Peyer's patch (tissue), 4 donors: ENCODE results near the gene KCTD19. TPM values are rescaled to one million over a fixed set of nuclear protein-coding genes. Genes with fewer than 3 reads are reported as not detected.
"Not testable (repeated sequence)": the region's sequence is repeated elsewhere in the genome, so short reads cannot be mapped to it uniquely, and the experiment has no call there.

Experiments
- DNase-seq, 3 donors: peaks; one replicate each; pipeline ENCODE4 v3.0.0-alpha.2; 2017 to 2019
- H3K27ac ChIP-seq, 4 donors: fragments of 200-600 bp; sonication (generic); one replicate each; pipeline ENCODE4 v1.5.1; 2016 to 2019
- H3K27me3 ChIP-seq, 2 donors: fragments of 200-600 bp; sonication (generic); one replicate each; pipeline ENCODE4 v1.5.1; 2019
- H3K36me3 ChIP-seq, 3 donors: fragments of 200-600 bp; sonication (generic); one replicate each; pipeline ENCODE4 v1.5.1; 2016 to 2019
- H3K4me1 ChIP-seq, 4 donors: fragments of 200-600 bp; sonication (generic); one replicate each; pipeline ENCODE4 v1.5.1; 2016 to 2019
- H3K4me3 ChIP-seq, 4 donors: fragments of 200-600 bp; sonication (generic); 1 replicate in 3 of 4; 2 replicates in 1 of 4; pipeline ENCODE4 v1.5.1; 2016 to 2019; ENCODE audit warnings: mild to moderate bottlenecking in 1 of 4
- H3K9me3 ChIP-seq, 4 donors: fragments of 200-600 bp; sonication (generic); one replicate each; pipeline ENCODE4 v1.5.1; 2016 to 2019; ENCODE audit warnings: mild to moderate bottlenecking in 1 of 4
- POLR2A ChIP-seq, 2 donors: fragments of 450-650 bp; IDR thresholded peaks; one replicate each; pipeline ENCODE4 v1.5.1; 2017; ENCODE audit warnings: antibody characterized with exemption in 2 of 2, mild to moderate bottlenecking in 2 of 2, moderate library complexity in 2 of 2
- total RNA-seq, 4 donors: library from RNA; depleted of rRNA; stranded (reverse); fragments of >200 nt; gene quantifications; one replicate each; pipeline ENCODE4 v1.1.0, GENCODE V29; 2016
- TF ChIP-seq, protein P1 (sequence below), 6 experiments: fragments of 450-650 bp in 4 of 6; fragments of 200-600 bp in 2 of 6; sonication (generic) in 1 of 6; IDR thresholded peaks; one replicate each; pipeline ENCODE4 v1.5.1; 2017 to 2019; ENCODE audit warnings: antibody characterized with exemption in 6 of 6, mild to moderate bottlenecking in 3 of 6, moderate library complexity in 1 of 6

KCTD19 gene
- total RNA-seq, result not detected

DNA sequence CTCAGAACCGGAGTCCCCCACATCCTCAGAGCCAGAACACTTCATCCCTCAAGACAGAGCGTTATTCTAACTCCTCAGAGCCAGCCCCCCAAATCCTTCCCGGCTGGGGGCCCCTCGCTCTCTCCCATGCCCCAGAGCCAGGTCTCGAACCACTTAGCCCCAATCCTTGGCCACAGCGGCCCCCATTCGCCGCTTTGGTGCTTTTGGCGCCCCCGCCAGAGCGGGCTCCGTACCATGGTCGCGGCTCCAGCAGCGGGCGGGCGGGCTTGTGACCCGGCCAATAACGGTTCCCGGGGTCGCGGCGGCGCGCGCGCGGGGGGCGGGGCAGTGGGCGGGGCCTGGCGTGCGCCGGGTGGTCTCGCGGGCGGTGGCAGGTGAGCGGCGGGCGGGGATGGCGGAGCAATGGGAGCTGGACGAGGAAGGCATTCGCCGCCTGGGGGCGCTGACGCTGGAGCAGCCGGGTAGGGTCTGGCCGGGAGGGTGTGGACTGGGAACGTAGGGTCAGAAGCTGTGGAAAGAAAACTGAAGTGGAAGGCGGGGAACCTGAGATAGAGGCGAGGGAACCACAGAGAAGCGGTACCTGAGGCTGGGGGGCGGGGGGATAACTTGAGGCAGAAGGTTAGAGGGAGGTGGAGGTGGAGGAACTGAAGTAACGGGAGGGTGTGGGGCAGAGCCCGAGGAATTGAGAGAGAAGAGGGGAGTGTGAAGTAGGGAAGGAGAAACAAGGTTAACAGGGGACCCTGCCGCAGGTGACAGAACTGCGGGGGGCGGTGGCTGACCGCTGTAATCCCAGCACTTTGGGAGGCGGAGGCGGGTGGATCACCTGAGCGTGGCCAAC lies at the start of gene KCTD19, which contains the start of gene LRRC36:
TSS of gene KCTD19 (minus strand) at position 270 of the 838 bp plus-strand sequence. CDS start at position 236, 34 bp downstream.
TSS of gene LRRC36 (plus strand) at position 344 of the 838 bp plus-strand sequence. CDS start at position 392, 48 bp downstream.
- TF ChIP-seq, protein P1, sequence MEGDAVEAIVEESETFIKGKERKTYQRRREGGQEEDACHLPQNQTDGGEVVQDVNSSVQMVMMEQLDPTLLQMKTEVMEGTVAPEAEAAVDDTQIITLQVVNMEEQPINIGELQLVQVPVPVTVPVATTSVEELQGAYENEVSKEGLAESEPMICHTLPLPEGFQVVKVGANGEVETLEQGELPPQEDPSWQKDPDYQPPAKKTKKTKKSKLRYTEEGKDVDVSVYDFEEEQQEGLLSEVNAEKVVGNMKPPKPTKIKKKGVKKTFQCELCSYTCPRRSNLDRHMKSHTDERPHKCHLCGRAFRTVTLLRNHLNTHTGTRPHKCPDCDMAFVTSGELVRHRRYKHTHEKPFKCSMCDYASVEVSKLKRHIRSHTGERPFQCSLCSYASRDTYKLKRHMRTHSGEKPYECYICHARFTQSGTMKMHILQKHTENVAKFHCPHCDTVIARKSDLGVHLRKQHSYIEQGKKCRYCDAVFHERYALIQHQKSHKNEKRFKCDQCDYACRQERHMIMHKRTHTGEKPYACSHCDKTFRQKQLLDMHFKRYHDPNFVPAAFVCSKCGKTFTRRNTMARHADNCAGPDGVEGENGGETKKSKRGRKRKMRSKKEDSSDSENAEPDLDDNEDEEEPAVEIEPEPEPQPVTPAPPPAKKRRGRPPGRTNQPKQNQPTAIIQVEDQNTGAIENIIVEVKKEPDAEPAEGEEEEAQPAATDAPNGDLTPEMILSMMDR (IDR thresholded peaks at IDR 0.05), result peak in 5 of 6 experiments; percentile 9 to 53 (median 49)
- no peak for TF ChIP-seq POLR2A (IDR thresholded peaks at IDR 0.05)
- no peaks in the 10 kb centered on the region for H3K27me3 ChIP-seq

DNA sequence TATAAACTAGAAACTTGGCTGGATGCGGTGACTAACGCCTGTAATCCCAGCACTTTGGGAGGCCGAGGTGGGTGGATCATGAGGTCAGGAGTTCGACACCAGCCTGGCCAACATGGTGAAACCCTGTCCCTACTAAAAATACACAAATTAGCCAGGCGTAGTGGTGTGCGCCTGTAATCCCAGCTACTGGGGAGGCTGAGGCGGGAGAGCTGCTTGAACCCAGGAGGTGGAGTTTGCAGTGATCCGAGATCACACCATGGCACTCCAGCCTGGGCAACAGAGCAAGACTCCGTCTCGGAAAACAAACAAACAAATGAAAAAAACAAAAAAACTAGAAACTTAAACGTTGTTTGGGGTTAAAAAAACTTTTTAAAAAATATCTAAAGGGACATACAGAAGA lies 49.5 kb upstream of the KCTD19 start:
- not testable (repeated sequence) for H3K27me3 ChIP-seq, H3K36me3 ChIP-seq, DNase-seq, H3K4me1 ChIP-seq, H3K27ac ChIP-seq, H3K4me3 ChIP-seq, H3K9me3 ChIP-seq

More for the DNA sequence above, at the start of gene KCTD19, which contains the start of gene LRRC36:
- H3K27ac ChIP-seq, result peak within 1 kb of the TSS in 1 of 4 donors; percentile 47
- peak within 1 kb of the TSS; percentile 34 to 71 (median 52) for H3K4me3 ChIP-seq
- H3K9me3 ChIP-seq, result no peaks in the 10 kb centered on the region
- DNase-seq, result peak; percentile 50 to 83 (median 79)
- no peaks in the 10 kb centered on the region for H3K36me3 ChIP-seq
- H3K4me1 ChIP-seq, result peaks cover 0 to 10% (median 5%) of the 10 kb centered on the region in 4 donors

DNA sequence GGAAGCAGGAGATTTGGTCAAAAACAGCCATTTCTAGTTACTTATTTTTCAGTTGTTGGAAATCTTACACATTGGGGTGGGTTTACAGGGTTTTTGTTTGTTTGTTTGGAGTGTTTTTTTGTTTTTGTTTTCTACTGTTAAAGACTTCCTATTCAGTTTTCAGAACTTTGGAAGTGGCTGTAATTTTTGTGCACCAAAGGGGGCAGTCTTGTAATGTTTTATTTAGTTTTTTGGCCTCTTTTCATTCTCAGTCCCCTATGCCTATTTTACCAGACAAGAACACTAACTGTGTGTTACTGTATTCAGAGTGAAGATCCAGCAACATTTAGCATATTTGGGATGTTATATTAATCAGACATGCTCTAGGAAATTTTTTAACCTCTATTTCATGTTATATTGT lies 46.1 kb upstream of the KCTD19 start:
- no peak for DNase-seq

DNA sequence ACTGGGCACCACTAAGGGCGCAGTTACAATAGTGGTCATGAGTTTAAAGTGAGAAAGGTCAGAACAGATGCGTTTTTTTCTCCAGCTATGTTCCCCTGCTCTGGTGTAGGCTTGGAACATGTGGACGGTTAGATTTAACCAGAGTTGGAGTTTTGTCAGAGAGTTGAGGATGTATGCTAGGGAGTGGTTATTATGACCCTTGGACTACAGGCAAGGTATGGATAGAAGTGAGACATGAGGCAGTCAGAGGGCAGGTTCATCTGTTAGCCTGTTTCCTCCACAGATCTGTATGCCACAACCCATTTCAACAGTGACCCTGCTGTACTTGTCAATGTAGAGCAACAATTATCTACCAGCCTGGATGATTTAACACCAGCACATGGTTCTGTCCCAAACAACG lies 44.1 kb upstream of the KCTD19 start:
- H3K4me1 ChIP-seq, result peaks cover 0 to 6% (median 0%) of the 10 kb centered on the region in 4 donors
- H3K27ac ChIP-seq, result peak overlapping the region in 2 of 4 donors; percentile 24 to 43
- H3K4me3 ChIP-seq, result no peak overlapping the region
- DNase-seq, result peak in 1 of 3 donors; percentile 55
- H3K36me3 ChIP-seq, result no peaks in the 10 kb centered on the region
- H3K9me3 ChIP-seq, result no peaks in the 10 kb centered on the region
- TF ChIP-seq, protein P1 (IDR thresholded peaks at IDR 0.05), result no peak
- TF ChIP-seq POLR2A (IDR thresholded peaks at IDR 0.05), result no peak
- H3K27me3 ChIP-seq, result no peaks in the 10 kb centered on the region

More for the DNA sequence above, 46.1 kb upstream of the KCTD19 start:
- peaks cover 0 to 6% (median 0%) of the 10 kb centered on the region in 4 donors for H3K4me1 ChIP-seq
- H3K4me3 ChIP-seq, result no peak overlapping the region
- H3K27ac ChIP-seq, result no peak overlapping the region
- no peaks in the 10 kb centered on the region for H3K27me3 ChIP-seq
- H3K9me3 ChIP-seq, result no peaks in the 10 kb centered on the region
- no peaks in the 10 kb centered on the region for H3K36me3 ChIP-seq
- TF ChIP-seq POLR2A (IDR thresholded peaks at IDR 0.05), result no peak
- TF ChIP-seq, protein P1 (IDR thresholded peaks at IDR 0.05), result peak in 5 of 6 experiments; percentile 13 to 48 (median 35)

DNA sequence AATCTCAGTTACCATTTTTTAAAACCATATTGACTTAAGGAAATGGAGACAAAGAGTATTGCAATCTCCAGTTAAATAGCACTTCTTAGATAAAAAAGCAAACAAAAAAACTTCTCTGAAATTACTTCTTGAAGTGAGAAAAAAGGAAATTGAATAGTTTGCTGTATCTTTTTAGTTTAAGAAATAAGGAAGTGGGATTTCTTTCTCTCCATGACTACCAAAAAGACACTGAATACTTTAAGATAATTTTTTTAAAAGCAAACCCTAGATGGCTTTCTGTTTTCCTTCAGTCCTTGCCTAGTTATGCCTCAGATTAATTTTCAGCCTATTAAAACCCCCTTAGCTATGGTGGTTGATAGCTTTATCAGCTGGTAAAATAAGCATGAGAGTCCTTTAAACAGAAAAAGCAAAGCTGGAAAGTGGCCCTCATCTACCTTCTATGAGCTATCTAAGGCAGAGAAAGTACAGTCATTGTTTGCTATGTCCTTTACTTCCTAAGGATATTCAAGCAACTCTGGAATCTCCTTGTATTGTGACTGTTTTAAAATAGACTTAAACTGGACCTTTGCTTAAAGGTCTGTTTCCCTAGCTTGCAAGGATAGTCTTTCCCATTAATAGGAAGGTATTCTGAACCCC lies 38.2 kb upstream of the KCTD19 start:
- no peak for DNase-seq
- Histone ChIP-seq H3K4me1 (peaks cover 0 to 7% (median 2%) of the 10 kb centered on the region in 4 donors), H3K27me3 (no peaks in the 10 kb centered on the region), H3K9me3 (no peaks in the 10 kb centered on the region), H3K4me3 (no peak overlapping the region), H3K36me3 (no peaks in the 10 kb centered on the region), H3K27ac (no peak overlapping the region)
- TF ChIP-seq POLR2A (IDR thresholded peaks at IDR 0.05), result no peak
- TF ChIP-seq, protein P1 (IDR thresholded peaks at IDR 0.05), result no peak

DNA sequence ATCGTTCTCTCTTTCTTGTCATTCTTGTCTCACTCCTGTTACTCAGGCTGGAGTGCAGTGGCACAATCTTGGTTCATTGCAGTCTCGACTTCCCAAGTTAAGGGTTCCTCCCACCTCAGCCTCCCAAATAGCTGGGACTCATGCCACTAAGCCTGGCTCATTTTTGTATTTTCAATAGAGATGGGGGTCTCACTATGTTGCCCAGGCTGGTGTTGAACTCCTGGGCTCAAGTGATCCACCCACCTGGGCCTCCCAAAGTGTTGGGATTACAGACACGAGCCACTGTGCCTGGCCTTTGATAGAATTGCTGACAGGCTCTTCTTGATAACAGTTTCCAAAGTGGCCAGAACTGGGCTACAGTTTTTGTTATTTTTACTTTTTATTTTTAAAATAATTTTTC lies 34.5 kb upstream of the KCTD19 start:
- Histone ChIP-seq H3K27me3 (no peaks in the 10 kb centered on the region), H3K27ac (no peak overlapping the region), H3K9me3 (no peaks in the 10 kb centered on the region), H3K36me3 (no peaks in the 10 kb centered on the region), H3K4me3 (no peak overlapping the region), H3K4me1 (peaks cover 0 to 7% (median 2%) of the 10 kb centered on the region in 4 donors)
- TF ChIP-seq, protein P1 (IDR thresholded peaks at IDR 0.05), result no peak
- no peak for TF ChIP-seq POLR2A (IDR thresholded peaks at IDR 0.05)
- DNase-seq, result no peak

DNA sequence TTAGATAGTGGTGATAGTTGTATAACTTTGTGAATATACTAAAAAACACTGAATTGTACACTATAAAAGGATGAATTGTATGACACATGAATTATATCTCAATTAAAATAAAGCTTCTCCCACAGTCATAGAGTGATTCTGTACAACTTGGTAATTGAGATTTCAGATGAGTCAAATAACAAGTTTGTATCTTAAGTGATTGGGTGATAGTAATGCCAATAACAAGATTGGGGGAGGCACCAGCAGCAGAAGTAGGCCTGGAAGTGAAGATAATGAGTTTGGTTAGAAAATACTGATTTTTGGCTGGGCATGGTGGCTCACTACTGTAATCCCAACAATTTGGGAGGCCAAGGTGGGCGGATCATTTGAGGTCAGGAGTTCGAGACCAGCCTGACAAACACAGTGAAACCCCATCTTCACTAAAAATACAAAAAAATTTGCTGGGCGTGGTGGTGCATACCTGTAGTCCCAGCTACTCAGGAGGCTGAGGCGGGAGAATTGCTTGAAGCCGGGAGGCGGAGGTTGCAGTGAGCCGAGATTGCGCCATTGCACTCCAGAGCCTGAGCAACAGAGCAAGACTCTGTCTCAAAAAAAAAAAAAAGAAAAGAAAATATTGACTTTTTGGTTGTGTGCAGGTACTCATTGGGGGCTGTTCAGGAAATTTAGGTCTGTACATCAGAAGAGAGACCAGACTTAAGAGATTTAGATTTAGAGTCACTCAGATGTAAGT lies 33.2 kb upstream of the KCTD19 start:
- not testable (repeated sequence) for H3K27ac ChIP-seq, H3K4me1 ChIP-seq, H3K27me3 ChIP-seq, H3K9me3 ChIP-seq, H3K36me3 ChIP-seq, H3K4me3 ChIP-seq, DNase-seq
